Astrocyte (in vitro differentiated cells and primary cell): Measurements from ENCODE around the gene POU2AF1. TPM values are rescaled to one million over a fixed set of nuclear protein-coding genes. Genes with fewer than 3 reads are reported as not detected.

Experiments
- microRNA-seq: library from miRNA; unstranded; fragments of <30 nt; microRNA quantifications from one replicate; pipeline ENCODE4 v1.2.0, GENCODE V29; 2020
- total RNA-seq: library from RNA; stranded (reverse); gene quantifications from 2 replicates; pipeline ENCODE4 v1.2.1, GENCODE V29; 2021

POU2AF1 gene
- total RNA-seq, 1 donor from 2014 or later, result not detected

Small RNAs within 50 kb of the gene (microRNA-seq; reads per million reads assigned to microRNA genes)
- gene MIR4491, result not detected

Other genes starting within 250 kb of the POU2AF1 start
- gene POU2AF2, start 133.6 kb downstream of the POU2AF1 start, total RNA-seq, result not detected in 2 replicates
- gene POU2AF3, start 80.7 kb downstream of the POU2AF1 start, total RNA-seq, result 0.27 TPM in 1 of 2 replicates, not detected in the other
- 0.50 and 0.55 TPM in 2 replicates for gene BTG4, start 133.1 kb upstream of the POU2AF1 start, total RNA-seq
- 0.43 TPM in 2 replicates for gene HOATZ, start 135.5 kb upstream of the POU2AF1 start, total RNA-seq
- 47.5 and 54.5 TPM in 2 replicates for gene LAYN, start 161.4 kb upstream of the POU2AF1 start, total RNA-seq
- 14.3 and 15.0 TPM in 2 replicates for gene SIK2, start 223.2 kb upstream of the POU2AF1 start, total RNA-seq